OCI-LY3 (cell line): ENCODE data around the gene GSE1.

Source experiments
- H2AFZ ChIP-seq: fragments of 200-600, 300-600 bp; shearing (Covaris generic); 2 replicates; pipeline ENCODE4 v1.6.0; 2014; ENCODE audit warnings: antibody characterized with exemption, low read depth, low read length
- H3K27ac ChIP-seq: fragments of 200-600, 300-600 bp; sonication (generic); 2 replicates; pipeline ENCODE4 v1.5.1; 2014; ENCODE audit warnings: mild to moderate bottlenecking, low read length, moderate library complexity, mixed read lengths
- H3K27me3 ChIP-seq: fragments of 200-600, 300-600 bp; sonication (generic); 2 replicates; pipeline ENCODE4 v1.6.1; 2014; ENCODE audit warnings: low read depth, low read length, mixed read lengths
- H3K36me3 ChIP-seq: fragments of 200-600, 300-600 bp; sonication (generic); replicated peaks from 2 replicates; pipeline ENCODE3; 2014; ENCODE audit warnings: low read depth, low read length, mixed read lengths
- H3K4me1 ChIP-seq: fragments of 300-600, 200-600 bp; sonication (generic); 2 replicates; pipeline ENCODE4 v1.6.1; 2014; ENCODE audit warnings: low read length, mixed read lengths
- H3K4me2 ChIP-seq: fragments of 200-600, 300-600 bp; sonication (generic); 2 replicates; pipeline ENCODE4 v1.6.1; 2014; ENCODE audit warnings: low read length, mixed read lengths
- H3K4me3 ChIP-seq: fragments of 300-600, 200-600 bp; sonication (generic); 2 replicates; pipeline ENCODE4 v1.5.1; 2014; ENCODE audit warnings: antibody characterized with exemption, mild to moderate bottlenecking, low read length, moderate library complexity
- H3K79me2 ChIP-seq: fragments of 300-600, 200-600 bp; shearing (Covaris generic); 2 replicates; pipeline ENCODE4 v1.6.1; 2014; ENCODE audit warnings: mild to moderate bottlenecking, low read length, mixed read lengths
- H3K9ac ChIP-seq: fragments of 300-600, 200-600 bp; shearing (Covaris generic); 2 replicates; pipeline ENCODE4 v1.6.0; 2014; ENCODE audit warnings: mild to moderate bottlenecking, low read length, moderate library complexity
- H3K9me3 ChIP-seq: fragments of 200-600, 300-600 bp; shearing (Covaris generic); 2 replicates; pipeline ENCODE4 v1.6.1; 2014; ENCODE audit warnings: low read length, mixed read lengths; ENCODE audit not compliant: insufficient read depth
- H4K20me1 ChIP-seq: fragments of 200-600, 300-600 bp; sonication (generic); 2 replicates; pipeline ENCODE4 v1.6.1; 2016; ENCODE audit warnings: low read length, mixed read lengths; ENCODE audit not compliant: insufficient read depth
- CTCF ChIP-seq: fragments of 200-600, 300-600 bp; sonication (generic); IDR thresholded peaks from 2 replicates; pipeline ENCODE4 v1.5.1; 2014; ENCODE audit warnings: antibody characterized with exemption, low read length, low read depth
- EZH2phosphoT487 ChIP-seq: fragments of 200-600 bp; shearing (Covaris generic); IDR thresholded peaks from 2 replicates; pipeline ENCODE4 v1.6.1; 2018; ENCODE audit warnings: antibody characterized with exemption, mixed run types, low read depth

GSE1 gene

GRCh38 chr16:85650844-85651628 is 37.9 kb downstream of the GSE1 start:
- H4K20me1 ChIP-seq: peaks cover 68% of the 10 kb centered on the region
- H3K27me3 ChIP-seq: no peaks in the 10 kb centered on the region
- H3K4me1 ChIP-seq: peaks cover 26% of the 10 kb centered on the region

GRCh38 chr16:85651629-85652430 is 38.7 kb downstream of the GSE1 start:
- Histone ChIP-seq H3K4me3 (no peak overlapping the region), H3K9ac (no peak overlapping the region), H3K79me2 (no peaks in the 10 kb centered on the region), H4K20me1 (peaks cover 60% of the 10 kb centered on the region), H3K9me3 (no peaks in the 10 kb centered on the region), H3K4me1 (peaks cover 26% of the 10 kb centered on the region), H3K27ac (no peak overlapping the region), H3K36me3 (peaks cover 12% of the 10 kb centered on the region), H3K27me3 (no peaks in the 10 kb centered on the region), H3K4me2 (no peak overlapping the region), H2AFZ (no peak overlapping the region)
- TF ChIP-seq CTCF (no peak), EZH2phosphoT487 (no peak)

More at GRCh38 chr16:85650844-85651628, 37.9 kb downstream of the GSE1 start:
- Histone ChIP-seq H3K4me3 (no peak overlapping the region), H3K79me2 (no peaks in the 10 kb centered on the region), H3K4me2 (no peak overlapping the region), H3K27ac (no peak overlapping the region), H3K9me3 (no peaks in the 10 kb centered on the region), H3K9ac (no peak overlapping the region), H2AFZ (no peak overlapping the region), H3K36me3 (peaks cover 9% of the 10 kb centered on the region)
- TF ChIP-seq EZH2phosphoT487: no peak
- TF ChIP-seq CTCF: no peak

GRCh38 chr16:85652431-85653221 is 39.5 kb downstream of the GSE1 start:
- no peak overlapping the region for H3K27ac ChIP-seq
- no peak overlapping the region for H2AFZ ChIP-seq
- TF ChIP-seq EZH2phosphoT487 (no peak), CTCF (no peak)
- H3K27me3 ChIP-seq: no peaks in the 10 kb centered on the region
- no peak overlapping the region for H3K9ac ChIP-seq
- no peak overlapping the region for H3K4me2 ChIP-seq
- peaks cover 53% of the 10 kb centered on the region for H4K20me1 ChIP-seq
- H3K36me3 ChIP-seq: peaks cover 12% of the 10 kb centered on the region
- H3K9me3 ChIP-seq: no peaks in the 10 kb centered on the region
- H3K79me2 ChIP-seq: no peaks in the 10 kb centered on the region
- peaks cover 26% of the 10 kb centered on the region for H3K4me1 ChIP-seq
- no peak overlapping the region for H3K4me3 ChIP-seq
